ENCODE results near the gene GPR146. TPM values are rescaled to one million over a fixed set of nuclear protein-coding genes. Genes with fewer than 3 reads are reported as not detected.

Gene GPR146
- total RNA-seq, 1 experiment from 2014 or later: 0.95 TPM

GRCh38 chr7:1104516-1105179 lies 60.3 kb downstream of the GPR146 start:
- Histone ChIP-seq H3K27me3 (replicated peaks; ENCODE audit: insufficient read depth, low read depth, low read length, poor library complexity) (no peaks in the 10 kb centered on the region), H3K27ac (ENCODE audit: low read depth, low read length, poor library complexity, severe bottlenecking) (no peak overlapping the region), H3K4me1 (ENCODE audit: insufficient read depth, low read length, poor library complexity, severe bottlenecking) (no peaks in the 10 kb centered on the region), H3K9me3 (ENCODE audit: low read depth, low read length, poor library complexity, severe bottlenecking) (no peaks in the 10 kb centered on the region), H3K4me3 (ENCODE audit: low read depth, low read length, poor library complexity, severe bottlenecking) (no peak overlapping the region), H3K36me3 (ENCODE audit: insufficient read depth, low read length, poor library complexity, severe bottlenecking) (no peaks in the 10 kb centered on the region)
- no TSS peak for BruUV-seq (replicated peaks)
- TF ChIP-seq EZH2 (IDR thresholded peaks at IDR 0.05; ENCODE audit: borderline replicate concordance, low read depth, low read length, poor library complexity, severe bottlenecking): no peak
- ChIA-PET POLR2A (ENCODE audit: low non-redundant PET) (no interaction called here), CTCF (no interaction called here)
- DNase-seq (ENCODE audit: low spot score): no peak
- intact Hi-C loops (cut with micrococcal nuclease; ENCODE audit: unreplicated experiment): no loop called here

- no peak overlapping the region for H3K27ac ChIP-seq (ENCODE audit: low read depth, low read length, poor library complexity, severe bottlenecking)
- H3K9me3 ChIP-seq (ENCODE audit: low read depth, low read length, poor library complexity, severe bottlenecking): no peaks in the 10 kb centered on the region
- ChIA-PET POLR2A (ENCODE audit: low non-redundant PET) (no interaction called here), CTCF (no interaction called here)
- H3K4me1 ChIP-seq (ENCODE audit: insufficient read depth, low read length, poor library complexity, severe bottlenecking): no peaks in the 10 kb centered on the region
- H3K36me3 ChIP-seq (ENCODE audit: insufficient read depth, low read length, poor library complexity, severe bottlenecking): no peaks in the 10 kb centered on the region
- TF ChIP-seq CTCF (conservative IDR thresholded peaks at IDR 0.05; ENCODE audit: low read depth, low read length) (no peak), EZH2 (IDR thresholded peaks at IDR 0.05; ENCODE audit: borderline replicate concordance, low read depth, low read length, poor library complexity, severe bottlenecking) (no peak)
- intact Hi-C loops (cut with micrococcal nuclease; ENCODE audit: unreplicated experiment): no loop called here
- H3K4me3 ChIP-seq (ENCODE audit: low read depth, low read length, poor library complexity, severe bottlenecking): no peak overlapping the region
- no TSS peak for BruUV-seq (replicated peaks)
- DNase-seq (ENCODE audit: low spot score): no peak
- no peaks in the 10 kb centered on the region for H3K27me3 ChIP-seq (replicated peaks; ENCODE audit: insufficient read depth, low read depth, low read length, poor library complexity)
Observed at GRCh38 chr7:1105189-1105588, 60.8 kb downstream of the GPR146 start.

DNA sequence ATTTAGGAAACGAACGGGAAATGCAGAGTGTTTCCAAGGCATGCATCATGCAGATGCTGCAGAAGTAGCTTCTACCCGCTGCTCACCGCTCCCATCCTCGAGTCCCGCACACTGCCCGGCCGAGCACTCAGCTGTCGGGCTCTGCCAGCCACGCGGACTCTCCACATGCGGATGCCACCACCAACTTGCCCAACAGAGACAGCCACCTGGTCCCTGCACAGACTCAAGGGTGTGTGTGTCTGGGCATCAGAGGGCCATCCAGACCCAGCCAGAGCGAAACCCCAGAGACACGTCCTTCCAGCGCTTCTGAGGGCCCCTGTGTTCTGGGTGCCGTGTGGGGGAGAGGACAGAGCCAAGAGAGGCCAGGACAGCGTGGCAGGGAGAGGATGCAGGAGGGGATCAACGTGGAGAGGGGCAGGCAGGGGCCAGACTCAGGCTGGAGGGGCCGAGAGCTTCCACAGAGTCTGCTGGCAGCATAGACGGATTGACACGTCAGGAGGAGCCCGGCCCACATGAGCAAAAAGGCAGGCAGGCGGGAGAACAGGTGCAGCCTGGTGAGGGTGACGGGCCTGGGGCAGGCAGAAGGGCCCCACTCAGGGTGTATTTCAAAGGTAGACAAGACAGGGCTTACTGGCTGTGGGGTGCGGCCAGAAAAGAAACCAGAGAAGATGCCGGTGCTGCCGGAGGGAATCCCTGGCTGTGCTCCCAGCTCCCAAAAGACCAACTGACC lies 61.9 kb downstream of the GPR146 start:
- ChIA-PET POLR2A (ENCODE audit: low non-redundant PET) (no interaction called here), CTCF (no interaction called here)
- Histone ChIP-seq H3K36me3 (ENCODE audit: insufficient read depth, low read length, poor library complexity, severe bottlenecking) (no peaks in the 10 kb centered on the region), H3K27me3 (replicated peaks; ENCODE audit: insufficient read depth, low read depth, low read length, poor library complexity) (no peaks in the 10 kb centered on the region), H3K9me3 (ENCODE audit: low read depth, low read length, poor library complexity, severe bottlenecking) (no peaks in the 10 kb centered on the region), H3K4me3 (ENCODE audit: low read depth, low read length, poor library complexity, severe bottlenecking) (no peak overlapping the region), H3K4me1 (ENCODE audit: insufficient read depth, low read length, poor library complexity, severe bottlenecking) (no peaks in the 10 kb centered on the region), H3K27ac (ENCODE audit: low read depth, low read length, poor library complexity, severe bottlenecking) (no peak overlapping the region)
- no TSS peak for BruUV-seq (replicated peaks)
- DNase-seq (ENCODE audit: low spot score): no peak
- intact Hi-C loops (cut with micrococcal nuclease; ENCODE audit: unreplicated experiment): no loop called here
- TF ChIP-seq EZH2 (IDR thresholded peaks at IDR 0.05; ENCODE audit: borderline replicate concordance, low read depth, low read length, poor library complexity, severe bottlenecking): no peak
- no peak for TF ChIP-seq CTCF (conservative IDR thresholded peaks at IDR 0.05; ENCODE audit: low read depth, low read length)

Measured in A673 (cell line).